SHP77 treated with DMSO at 0.1 percent for 48 hours (cell line): Measurements from ENCODE around the gene ZSCAN31.
"Not testable (repeated sequence)": the region's sequence is repeated elsewhere in the genome, so short reads cannot be mapped to it uniquely, and the experiment has no call there.

Experiments used
- DNase-seq: peaks from one replicate; lab custom pipeline; 2025; lab: John Stamatoyannopoulos, UW

ZSCAN31 gene

DNA sequence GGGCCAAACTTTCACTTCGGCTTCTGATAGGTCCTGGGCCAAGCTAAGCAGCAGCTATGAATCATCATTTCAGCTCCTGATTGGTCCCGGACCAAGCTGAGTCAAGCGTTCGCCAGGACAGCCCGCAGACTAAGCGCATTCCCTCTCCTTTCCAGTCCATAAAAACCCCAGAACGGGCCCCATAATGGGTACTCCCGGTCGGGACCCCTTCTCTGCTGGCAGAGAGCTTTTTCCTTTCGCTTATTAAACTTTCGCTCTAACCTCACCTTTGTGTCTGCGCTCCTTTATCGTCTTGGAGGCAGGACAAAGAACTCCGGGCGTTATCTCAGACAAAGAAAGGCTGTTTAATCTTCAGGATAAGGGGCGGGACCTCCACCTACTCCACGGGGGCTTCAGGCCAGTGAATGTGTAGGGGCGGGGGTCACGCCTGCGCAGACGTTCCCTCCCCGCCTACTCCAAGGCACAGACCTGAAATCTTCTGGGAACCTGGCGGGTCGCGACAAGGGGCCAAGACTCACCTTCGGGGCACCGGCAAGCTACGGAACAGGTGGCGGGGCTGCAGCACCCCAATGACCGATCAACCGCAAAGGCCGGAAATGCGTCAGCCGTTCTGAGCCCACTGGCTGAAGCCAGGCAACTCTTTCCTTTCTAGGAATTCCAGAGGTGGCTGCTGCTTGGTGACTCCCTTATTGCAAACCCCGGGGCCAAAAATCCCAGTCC, at the start of gene ZSCAN31:
Gene ZSCAN31, minus strand, starts transcription at position 585 of the 720 bp plus-strand sequence. CDS start 6,465 bp downstream, outside the sequence.
- DNase-seq = no peak

DNA sequence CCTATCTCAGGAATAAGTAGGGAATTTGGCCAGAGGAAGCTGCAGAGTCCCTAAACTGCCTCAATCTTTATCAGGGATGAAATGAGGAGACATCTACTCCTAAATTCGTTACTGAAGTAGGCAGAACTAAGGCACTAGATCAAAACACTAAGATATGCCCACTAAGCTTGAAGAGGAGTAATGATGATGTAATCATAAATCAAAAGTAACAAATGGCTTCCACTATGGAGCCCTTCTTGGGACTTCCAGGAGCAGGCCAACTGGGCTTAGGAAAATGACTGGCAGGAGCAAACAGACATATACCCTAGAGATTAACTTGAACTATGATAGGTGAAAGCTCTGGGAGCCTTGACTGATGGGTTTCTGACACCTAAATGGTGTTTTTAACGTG, 48.2 kb upstream of the ZSCAN31 start:
- no peak for DNase-seq

DNA sequence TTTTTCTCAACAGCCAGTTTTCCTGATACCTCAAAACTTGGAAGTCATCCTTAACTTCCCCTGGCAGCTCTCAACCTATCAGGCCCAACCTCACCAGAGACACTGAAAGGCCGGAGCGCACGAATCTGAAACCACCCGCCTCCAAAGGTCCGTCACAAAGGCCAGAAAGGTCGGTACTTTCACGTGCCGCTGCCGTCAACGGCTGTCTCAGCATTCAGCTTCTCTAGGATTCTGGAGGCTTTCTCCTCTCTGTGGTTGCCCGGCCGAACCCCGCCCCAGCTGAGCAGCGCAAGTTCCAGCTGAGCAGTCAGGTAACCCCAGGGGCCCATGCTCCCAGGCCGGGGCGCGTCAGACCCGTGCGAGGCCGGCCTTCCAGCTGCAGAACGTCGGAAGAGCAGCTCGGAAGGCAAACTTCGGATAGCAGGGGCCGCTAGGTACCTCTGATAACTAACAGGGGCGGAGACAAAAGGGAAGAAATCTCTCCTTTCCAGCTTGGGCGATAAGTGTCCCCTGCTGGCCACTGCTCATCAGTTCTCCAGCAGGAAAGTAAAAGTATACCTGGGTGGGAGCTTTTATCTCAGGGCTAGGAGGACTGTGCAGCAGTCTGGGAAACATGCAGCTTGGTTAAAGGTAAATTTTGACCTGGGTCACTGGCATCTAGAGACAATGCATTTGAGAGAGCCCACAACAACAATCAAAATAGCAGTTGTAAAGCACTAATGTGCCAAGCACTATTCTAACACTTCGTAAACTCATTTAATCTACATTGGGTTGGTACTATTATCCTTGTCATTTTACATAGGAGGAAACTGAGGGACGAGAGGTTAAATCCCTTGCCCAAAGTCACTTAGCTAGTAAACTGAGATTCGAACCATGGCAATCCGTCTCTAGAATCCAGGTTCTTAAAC, 47.5 kb upstream of the ZSCAN31 start:
- DNase-seq = no peak

DNA sequence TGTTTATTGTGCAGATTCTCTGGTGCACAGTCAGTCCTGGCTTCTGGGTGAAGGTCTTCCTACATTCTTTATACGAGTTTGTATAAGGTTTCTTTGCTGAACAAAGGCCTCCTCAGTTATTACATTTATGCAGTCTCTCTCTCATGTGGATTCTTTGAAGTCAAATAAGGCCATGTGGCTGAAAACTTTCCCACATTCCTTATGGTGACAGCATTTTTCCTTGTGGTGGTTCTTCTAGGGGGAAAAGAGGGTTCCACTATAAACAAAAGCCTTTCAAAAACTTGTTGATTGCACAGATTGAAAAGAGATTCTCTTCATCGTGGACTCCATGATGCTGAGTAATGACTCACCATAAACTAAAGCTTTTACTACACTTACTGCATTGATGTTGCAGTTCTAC, 44.4 kb upstream of the ZSCAN31 start:
- DNase-seq = no peak

DNA sequence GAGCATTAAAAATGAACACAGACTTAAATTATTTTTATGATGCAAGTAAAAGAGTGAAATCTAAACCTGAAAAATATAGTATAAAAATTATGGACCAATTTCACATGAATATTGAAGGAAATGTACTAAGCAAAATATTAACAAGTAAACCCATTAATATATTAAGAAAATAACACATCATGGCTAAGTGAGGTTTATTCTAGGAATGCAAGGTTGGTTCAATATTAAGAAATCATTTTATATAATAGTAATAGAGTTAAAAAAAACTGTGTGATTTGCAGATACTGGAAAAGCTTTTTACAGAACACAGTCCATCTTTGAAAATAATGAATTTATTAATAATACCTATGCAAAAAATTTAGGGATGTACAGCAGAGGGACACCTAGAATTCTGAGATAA, 42.7 kb upstream of the ZSCAN31 start:
- no peak for DNase-seq

DNA sequence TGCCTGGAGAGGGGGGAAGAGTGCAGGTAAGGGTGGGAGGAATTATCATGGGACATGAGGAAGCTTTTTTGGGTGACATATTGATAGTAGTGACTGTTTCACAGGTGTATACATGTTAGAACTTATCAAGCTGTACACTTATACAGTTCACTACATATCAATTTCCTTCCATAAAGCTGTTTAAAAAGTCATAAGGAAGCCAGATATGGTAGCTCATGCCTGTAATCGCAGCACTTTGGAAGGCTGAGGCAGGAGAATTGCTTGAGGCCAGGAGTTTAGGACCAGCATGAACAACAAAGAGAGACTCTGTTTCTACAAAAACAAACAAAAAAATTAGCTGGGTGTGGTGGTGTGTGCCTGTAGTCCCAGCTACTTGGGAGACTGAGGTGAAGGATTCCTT, 41.9 kb upstream of the ZSCAN31 start:
- DNase-seq = no peak

DNA sequence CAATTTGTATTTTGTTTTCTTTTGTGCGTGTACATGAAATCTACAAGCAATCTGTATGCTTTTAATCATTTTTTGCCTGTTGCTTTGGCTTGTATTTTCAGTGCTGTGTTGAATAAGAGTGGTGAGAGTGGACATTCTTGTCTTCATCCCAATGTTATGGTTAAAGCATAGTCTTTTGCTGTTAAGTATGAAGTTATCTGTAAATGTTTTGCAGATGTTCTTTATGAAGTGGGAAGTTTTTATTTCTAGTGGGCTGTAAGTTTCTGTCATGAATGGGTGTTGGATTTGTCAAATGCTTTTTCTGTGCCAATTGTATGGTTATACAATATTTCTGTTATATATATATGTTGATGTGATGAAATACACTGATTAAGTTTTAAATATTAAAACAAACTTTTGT, 38.0 kb upstream of the ZSCAN31 start:
- no peak for DNase-seq

DNA sequence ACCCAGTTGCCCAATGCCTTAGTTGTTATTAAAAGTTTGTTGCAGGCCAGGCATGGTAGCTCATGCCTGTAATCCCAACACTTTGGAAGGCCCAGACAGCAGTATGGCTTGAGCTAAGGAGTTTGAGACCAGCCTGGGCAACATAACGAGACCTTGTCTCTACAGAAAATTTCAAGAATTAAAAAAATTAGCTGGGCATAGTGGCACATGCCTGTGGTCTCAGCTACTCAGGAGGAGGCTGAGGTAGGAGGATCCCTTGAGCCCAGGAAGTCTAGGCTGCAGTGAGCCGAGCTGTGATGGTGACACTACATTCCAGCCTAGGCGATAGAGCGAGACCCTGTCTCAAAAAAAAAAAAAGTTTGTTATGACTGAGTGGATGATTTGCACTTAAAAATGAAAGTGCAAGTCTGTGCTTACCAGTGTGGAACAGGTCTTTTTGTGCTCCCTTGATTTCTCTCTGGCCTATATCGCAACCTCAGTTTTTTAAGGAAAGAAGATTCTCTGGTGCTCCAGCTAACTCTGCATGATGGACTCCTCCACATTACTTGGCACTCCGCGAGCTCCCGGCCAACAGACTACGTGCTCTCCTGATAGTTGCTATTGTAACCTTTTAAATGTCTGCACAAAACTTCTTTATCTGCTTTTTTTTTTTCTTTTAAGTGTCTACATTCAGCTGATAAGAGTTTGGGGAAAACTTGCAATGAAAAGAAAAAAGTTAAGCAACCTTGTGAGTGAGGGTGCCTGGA, 35.9 kb upstream of the ZSCAN31 start:
- DNase-seq = no peak

DNA sequence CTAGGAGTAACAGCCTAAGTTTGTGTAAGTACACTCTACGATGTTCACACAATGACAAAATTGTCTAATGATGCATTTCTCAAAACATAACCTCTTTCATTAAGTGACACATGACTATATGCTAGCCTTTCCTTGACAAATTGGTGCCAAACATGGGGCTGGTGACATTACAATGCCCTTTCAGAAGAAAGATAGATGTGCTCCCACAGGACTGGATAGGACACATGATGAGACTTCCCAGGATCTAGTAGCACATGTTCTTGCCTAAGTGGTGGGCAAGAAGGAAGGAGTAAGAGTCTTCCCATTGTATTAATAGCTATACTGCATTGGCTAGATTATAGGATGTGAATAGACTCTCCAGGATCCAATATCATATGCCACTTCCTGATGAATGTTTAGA, 35.3 kb upstream of the ZSCAN31 start:
- no peak for DNase-seq

DNA sequence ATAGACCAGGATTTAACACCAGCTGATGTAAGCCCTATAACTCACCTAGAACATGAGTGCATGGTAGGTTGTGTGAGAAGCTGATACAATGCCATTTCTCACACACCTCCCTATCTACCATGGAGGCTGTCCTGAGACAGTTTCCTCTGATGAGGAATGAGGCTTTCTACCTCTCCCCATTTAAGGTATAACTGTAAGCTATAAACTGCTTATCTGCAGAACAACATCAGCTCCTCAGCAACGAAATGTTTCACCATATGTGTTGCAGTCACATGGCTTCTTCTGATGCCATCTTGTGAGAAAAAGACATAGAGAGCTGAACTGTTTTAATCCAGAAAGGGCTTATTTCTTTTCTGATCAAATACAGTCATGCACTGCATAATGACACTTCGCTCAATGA, 34.5 kb upstream of the ZSCAN31 start:
- no peak for DNase-seq

DNA sequence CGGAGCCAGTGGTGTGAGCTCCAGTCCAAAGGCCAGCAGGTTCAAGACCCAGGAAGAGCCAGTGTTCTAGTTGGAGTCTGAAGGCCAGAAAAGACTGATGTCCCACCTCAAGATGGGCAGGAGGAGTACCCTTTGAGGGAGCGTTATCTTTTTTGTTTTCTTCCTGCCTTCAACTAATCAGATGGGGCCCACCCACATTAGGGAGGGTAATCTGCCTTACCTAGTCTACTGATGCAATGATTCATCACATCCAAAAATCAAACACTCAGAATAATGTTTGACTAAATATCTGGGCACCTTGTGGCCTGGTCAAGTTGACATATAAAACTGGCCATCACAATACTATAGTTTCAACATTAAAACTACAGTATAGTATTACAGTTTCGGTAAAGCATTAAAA, 33.5 kb upstream of the ZSCAN31 start:
- no peak for DNase-seq

DNA sequence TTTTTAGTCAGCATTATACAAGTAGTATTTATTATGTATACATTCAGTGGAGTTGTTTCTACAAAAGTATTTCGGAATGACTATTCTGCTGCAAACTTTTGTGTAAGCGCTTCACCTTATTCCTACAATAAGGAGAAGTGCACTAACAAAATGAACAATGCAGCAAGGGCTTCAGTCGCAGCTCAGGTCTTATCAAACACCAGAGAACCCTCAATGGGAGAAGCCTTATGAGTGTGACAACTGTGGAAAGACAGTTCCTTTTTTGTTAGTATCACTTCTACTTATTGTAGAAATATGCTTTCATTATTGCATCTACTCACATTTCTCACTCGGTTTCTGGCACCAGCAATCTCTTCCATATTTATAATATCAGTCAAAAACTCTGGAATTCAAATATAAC, 32.6 kb upstream of the ZSCAN31 start:
- no peak for DNase-seq

DNA sequence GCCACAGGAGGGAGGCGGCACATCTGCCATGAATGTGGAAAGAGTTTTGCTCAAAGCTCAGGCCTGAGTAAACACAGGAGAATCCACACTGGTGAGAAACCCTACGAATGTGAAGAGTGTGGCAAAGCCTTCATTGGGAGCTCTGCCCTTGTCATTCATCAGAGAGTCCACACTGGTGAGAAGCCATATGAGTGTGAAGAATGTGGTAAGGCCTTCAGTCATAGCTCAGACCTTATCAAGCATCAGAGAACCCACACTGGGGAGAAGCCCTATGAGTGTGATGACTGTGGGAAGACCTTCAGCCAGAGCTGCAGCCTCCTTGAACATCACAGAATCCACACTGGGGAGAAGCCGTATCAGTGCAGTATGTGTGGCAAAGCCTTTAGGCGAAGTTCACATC, 29.6 kb upstream of the ZSCAN31 start:
- not testable (repeated sequence) for DNase-seq

DNA sequence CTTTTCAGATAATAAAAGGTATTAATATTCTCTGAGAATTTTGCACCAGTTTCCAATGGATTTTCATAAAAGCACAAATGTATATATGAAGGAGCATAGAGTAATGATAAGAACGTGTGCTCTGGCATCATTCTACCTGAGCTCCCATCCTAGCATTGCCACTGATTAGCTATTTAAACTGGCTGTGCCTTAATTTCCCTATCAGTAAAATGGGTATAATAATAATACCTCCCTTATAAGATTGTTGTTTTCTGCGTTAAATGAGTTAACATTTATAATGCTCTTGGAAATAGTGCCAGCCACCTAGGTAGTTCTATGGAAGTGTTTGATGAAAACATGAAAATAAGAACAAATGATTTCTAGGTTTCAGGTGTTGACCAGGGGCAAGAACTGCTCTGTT, 25.0 kb upstream of the ZSCAN31 start:
- DNase-seq = no peak

DNA sequence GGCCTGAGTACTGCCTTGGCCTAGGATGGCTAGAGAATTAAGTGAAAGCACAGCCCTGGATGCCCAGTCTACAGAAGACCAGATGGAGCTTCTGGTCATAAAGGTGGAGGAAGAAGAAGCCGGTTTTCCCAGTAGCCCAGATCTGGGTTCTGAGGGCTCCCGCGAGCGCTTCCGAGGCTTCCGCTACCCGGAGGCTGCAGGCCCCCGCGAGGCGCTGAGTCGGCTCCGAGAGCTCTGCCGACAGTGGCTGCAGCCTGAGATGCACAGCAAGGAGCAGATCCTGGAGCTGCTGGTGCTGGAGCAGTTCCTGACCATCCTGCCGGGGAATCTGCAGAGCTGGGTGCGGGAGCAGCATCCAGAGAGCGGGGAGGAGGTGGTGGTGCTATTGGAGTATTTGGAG, 23.6 kb upstream of the ZSCAN31 start:
- DNase-seq = not testable (repeated sequence)

DNA sequence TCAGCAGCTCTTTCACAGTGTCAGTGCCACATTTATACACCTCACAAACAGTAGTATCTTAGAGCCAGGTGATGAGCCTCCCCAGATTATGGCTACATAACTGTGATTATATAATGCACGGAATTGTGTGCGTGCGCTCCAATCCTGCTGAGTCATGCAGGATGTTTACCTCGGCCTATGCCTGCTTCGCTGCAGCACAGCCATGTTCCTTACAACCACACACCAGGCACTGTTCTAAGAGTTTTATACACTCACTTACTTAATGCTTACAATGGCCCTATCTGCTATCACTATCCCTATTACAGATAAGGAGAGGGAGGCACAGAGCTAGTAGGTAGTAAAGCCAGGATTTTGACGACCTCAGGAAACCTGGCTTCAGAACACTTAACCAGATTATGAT, 21.1 kb upstream of the ZSCAN31 start:
- peak; percentile 45 for DNase-seq

DNA sequence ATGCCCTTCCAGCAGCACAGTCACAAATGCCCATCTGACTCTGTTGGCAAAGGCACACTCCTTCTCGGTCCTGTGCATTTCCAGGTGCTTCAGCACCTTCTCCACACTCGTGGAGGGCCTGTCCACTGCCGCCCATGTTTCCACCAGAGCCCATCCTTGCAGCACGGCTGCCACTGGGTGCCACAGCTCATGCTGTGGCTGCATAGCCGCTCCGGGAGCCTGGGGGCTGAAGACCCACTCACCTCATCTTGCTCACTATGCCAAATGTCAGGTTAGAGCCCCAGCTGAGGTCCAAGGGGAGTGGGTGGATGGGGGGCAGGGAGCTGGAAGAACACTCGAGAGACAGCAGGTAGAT, 20.7 kb upstream of the ZSCAN31 start:
- no peak for DNase-seq

DNA sequence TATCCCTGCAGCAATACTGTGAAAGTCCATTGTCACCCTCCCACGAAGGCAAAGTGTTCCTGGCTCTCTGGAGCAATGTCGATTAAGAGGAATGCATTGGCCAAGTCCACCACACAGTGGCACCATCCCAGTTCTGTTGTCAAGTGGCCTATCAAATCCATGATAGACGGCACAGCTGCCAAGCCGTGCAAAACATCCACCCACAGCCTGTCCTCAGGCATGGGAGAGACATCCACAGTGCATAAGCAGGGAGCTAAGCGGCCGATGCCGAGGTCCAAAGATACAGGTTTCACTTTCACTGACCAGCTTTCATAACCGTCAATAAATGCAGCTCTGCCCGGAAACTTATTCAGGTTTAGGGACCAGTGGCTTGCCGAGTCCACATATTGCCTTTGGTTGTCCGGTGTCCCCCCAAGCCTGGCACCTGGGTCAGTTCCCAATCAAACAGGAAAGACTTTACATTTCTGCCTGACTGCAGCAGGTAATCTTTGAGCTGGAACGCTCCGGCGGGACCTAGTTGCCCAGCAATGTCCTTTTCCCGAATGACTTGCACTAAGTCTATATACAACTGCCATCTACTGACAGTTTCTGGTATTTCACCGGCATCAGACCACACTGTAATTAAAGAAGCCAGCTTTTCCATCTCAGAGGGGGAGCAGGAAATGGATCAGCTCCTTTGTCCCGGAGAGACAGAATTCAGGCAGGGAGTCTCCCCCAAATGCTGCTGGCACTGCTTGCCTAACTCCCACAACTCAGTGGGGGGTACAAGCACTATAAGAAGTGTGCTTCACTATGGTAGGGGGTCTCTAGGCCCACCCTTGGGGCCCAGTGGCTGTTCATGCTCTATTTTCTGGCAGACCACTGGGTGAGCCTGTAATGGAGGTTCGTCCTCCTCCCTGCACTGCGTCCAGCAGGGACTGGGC, 20.1 kb upstream of the ZSCAN31 start:
- DNase-seq = peak; percentile 87

DNA sequence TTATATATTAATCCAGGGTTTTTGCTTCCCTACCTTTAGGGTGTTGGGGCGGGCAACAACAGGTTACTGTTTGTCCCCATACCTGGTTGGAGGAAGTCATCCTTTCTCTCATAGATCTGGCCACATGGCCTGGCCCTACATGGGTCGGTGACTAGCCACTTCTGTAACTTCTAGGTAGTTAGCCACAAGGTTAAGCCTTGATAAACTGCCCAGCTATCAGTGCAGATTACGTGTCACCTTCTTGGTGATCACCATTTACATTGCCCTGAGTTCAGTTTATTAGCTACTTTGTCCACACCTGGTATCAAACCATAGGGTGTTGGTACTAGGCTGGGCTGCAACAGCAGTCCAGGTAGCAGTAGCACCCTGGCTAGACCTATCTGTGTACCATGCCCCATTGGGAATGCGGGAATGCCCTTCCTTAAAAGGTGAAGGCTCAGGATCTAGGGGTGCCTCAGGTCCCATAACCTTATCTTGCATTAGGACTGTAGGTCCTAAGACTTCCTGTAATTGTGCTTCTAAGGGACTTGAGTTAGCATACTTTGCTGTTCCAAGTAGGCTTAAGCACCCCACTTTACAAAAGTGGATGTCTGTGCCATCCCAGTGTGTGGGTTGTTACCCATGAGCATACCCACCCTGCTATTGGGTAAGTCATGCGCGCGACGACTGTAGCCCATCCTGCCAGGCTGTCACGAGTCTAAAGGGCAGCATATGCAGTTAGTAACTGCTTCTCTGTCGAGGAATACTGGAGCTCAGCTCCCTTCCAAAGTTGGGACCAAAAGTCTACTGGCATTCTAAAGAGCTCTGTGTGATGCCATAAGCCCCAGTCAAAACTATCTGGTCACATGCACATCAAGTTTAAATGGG, 19.0 kb upstream of the ZSCAN31 start:
- no peak for DNase-seq

DNA sequence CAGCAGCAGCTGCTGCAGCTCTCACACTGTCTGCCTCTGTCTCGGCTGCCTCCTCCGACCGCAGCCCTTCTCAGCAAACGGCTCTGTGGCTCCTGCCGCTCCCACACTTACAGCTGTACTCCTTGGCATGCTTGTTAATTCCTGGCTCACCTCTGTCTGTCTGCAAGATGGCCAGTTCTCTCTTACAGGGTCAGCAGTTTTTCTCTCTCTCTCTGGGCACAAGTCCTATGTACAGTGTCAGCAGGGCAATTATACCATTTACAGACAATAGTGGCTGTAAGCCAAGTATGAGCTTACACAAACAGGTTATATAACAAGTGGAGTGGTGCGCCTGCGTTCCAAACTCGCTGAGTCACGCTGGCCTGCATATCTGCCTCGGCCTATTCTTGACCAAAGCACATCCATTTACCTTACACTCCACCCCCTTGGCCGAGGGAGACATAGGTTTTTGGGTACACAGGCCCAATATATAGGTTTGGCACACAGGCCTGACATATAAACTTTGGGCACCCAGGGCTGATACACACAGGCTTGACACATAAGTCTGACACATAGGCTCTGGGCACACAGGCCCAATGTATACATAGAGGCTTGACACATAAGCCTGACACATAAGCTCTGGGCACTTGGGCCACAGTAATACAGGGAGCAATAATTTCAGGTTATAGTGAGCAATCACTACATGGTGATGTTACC, 18.2 kb upstream of the ZSCAN31 start:
- peak; percentile 87 for DNase-seq
